MCF 10A (cell line): ENCODE results near the gene WNT8B. TPM values are rescaled to one million over a fixed set of nuclear protein-coding genes. Genes with fewer than 3 reads are reported as not detected.

Experiments
- BruUV-seq: library from RNA; stranded (reverse); fragments of 400-500 nt; replicated peaks from 2 replicates; lab custom pipeline; 2021; lab: Mats Ljungman, UMichigan
- CTCF ChIA-PET: fragments of 300-600 bp; sonication (Branson Sonifier 250); formaldehyde crosslinking; extraction: SDS; loops from one replicate; lab custom pipeline; 2021; ENCODE audit warnings: antibody characterized with exemption, inconsistent platforms; lab: Yijun Ruan, JAX
- POLR2A ChIA-PET: fragments of 300-600, 350-650 bp; sonication (Branson Sonifier 250); formaldehyde crosslinking; extraction: SDS; loops from one replicate; lab custom pipeline; 2020; ENCODE audit warnings: antibody characterized with exemption, inconsistent platforms; lab: Yijun Ruan, JAX
- DNase-seq: peaks from one replicate; pipeline ENCODE4 v3.0.0-alpha.2; 2018; ENCODE audit not compliant: unreplicated experiment
- H3K27ac Mint-ChIP-seq: one replicate; pipeline ENCODE4 v1.8.0; 2022; ENCODE audit warnings: mild to moderate bottlenecking, low read depth, mixed read lengths; ENCODE audit not compliant: unreplicated experiment
- H3K27me3 Mint-ChIP-seq: one replicate; pipeline ENCODE4 v1.8.0; 2022; ENCODE audit warnings: mixed read lengths; ENCODE audit not compliant: insufficient read depth, unreplicated experiment
- H3K36me3 Mint-ChIP-seq: one replicate; pipeline ENCODE4 v1.8.0; 2022; ENCODE audit warnings: mild to moderate bottlenecking, moderate library complexity, mixed read lengths; ENCODE audit not compliant: insufficient read depth, unreplicated experiment
- H3K4me1 Mint-ChIP-seq: one replicate; pipeline ENCODE4 v1.8.0; 2022; ENCODE audit warnings: mixed read lengths; ENCODE audit not compliant: insufficient read depth, unreplicated experiment
- H3K4me3 Mint-ChIP-seq: one replicate; pipeline ENCODE4 v1.8.0; 2022; ENCODE audit warnings: mild to moderate bottlenecking, moderate library complexity, mixed read lengths; ENCODE audit not compliant: unreplicated experiment
- H3K9me3 Mint-ChIP-seq: one replicate; pipeline ENCODE4 v1.8.0; 2022; ENCODE audit warnings: mixed read lengths; ENCODE audit not compliant: unreplicated experiment
- intact Hi-C: fragments of 100-400 bp; cut with micrococcal nuclease; formaldehyde crosslinking; loops from 2 replicates; pipeline ENCODE4 v1.14.1; 2022
- total RNA-seq: library from RNA; stranded (reverse); gene quantifications from 2 replicates; pipeline ENCODE4 v1.2.3, GENCODE V29; 2022
- TF ChIP-seq, protein P1 (sequence below): fragments of 200-600 bp; IDR thresholded peaks from one replicate; pipeline ENCODE4 v1.8.0; 2022; ENCODE audit warnings: antibody characterized with exemption, mild to moderate bottlenecking; ENCODE audit not compliant: unreplicated experiment

Gene WNT8B
- total RNA-seq, 1 experiment from 2014 or later, result not detected

- BruUV-seq, result no TSS peak
- peaks cover 12% of the 10 kb centered on the region for H3K4me1 Mint-ChIP-seq
- H3K36me3 Mint-ChIP-seq, result peaks cover 4% of the 10 kb centered on the region
Measured at GRCh38 chr10:100531761-100532160, 69.0 kb downstream of the WNT8B start.

More at GRCh38 chr10:100531761-100532160, 69.0 kb downstream of the WNT8B start:
- CTCF ChIA-PET, result interaction anchor here (0.9 to 1.0 kb wide), 2 partner anchors 23 to 381 kb away, joined by 3 read pairs; partner anchors contain the start of gene SLF2
- Mint-ChIP-seq H3K4me3 (no peak overlapping the region), H3K9me3 (no peaks in the 10 kb centered on the region), H3K27ac (no peak overlapping the region), H3K27me3 (no peaks in the 10 kb centered on the region)
- DNase-seq, result no peak
- intact Hi-C loops, result loop anchor here (10.0 kb wide), 1 partner anchor 343 kb away; no protein-coding TSS in a partner anchor
- POLR2A ChIA-PET, result interaction anchor here (0.6 kb wide), 2 partner anchors 382 to 1425 kb away, joined by 3 read pairs; no protein-coding TSS in a partner anchor
- TF ChIP-seq, protein P1, sequence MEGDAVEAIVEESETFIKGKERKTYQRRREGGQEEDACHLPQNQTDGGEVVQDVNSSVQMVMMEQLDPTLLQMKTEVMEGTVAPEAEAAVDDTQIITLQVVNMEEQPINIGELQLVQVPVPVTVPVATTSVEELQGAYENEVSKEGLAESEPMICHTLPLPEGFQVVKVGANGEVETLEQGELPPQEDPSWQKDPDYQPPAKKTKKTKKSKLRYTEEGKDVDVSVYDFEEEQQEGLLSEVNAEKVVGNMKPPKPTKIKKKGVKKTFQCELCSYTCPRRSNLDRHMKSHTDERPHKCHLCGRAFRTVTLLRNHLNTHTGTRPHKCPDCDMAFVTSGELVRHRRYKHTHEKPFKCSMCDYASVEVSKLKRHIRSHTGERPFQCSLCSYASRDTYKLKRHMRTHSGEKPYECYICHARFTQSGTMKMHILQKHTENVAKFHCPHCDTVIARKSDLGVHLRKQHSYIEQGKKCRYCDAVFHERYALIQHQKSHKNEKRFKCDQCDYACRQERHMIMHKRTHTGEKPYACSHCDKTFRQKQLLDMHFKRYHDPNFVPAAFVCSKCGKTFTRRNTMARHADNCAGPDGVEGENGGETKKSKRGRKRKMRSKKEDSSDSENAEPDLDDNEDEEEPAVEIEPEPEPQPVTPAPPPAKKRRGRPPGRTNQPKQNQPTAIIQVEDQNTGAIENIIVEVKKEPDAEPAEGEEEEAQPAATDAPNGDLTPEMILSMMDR, result no peak

Other genes starting within 250 kb of the WNT8B start
- gene CHUK, start 233.4 kb upstream of the WNT8B start, total RNA-seq, result 17.2 and 18.2 TPM in 2 replicates
- gene CWF19L1, start 195.4 kb upstream of the WNT8B start, total RNA-seq, result 21.7 and 24.4 TPM in 2 replicates
- 86.7 and 98.4 TPM in 2 replicates for gene BLOC1S2, start 176.3 kb upstream of the WNT8B start, total RNA-seq
- not detected in 2 replicates for gene PKD2L1, start 132.8 kb upstream of the WNT8B start, total RNA-seq
- 101 and 179 TPM in 2 replicates for gene SCD, start 115.8 kb upstream of the WNT8B start, total RNA-seq
- 10.6 and 14.0 TPM in 2 replicates for gene SEC31B, start 56.9 kb downstream of the WNT8B start, total RNA-seq
- gene NDUFB8, start 66.9 kb downstream of the WNT8B start, total RNA-seq, result 194 and 197 TPM in 2 replicates
- gene HIF1AN, start 72.9 kb downstream of the WNT8B start, total RNA-seq, result 40.1 and 41.0 TPM in 2 replicates